Measurements from ENCODE around the gene CCS. TPM values are rescaled to one million over a fixed set of nuclear protein-coding genes. Genes with fewer than 3 reads are reported as not detected.

The CCS gene
- total and polyA plus RNA-seq, 2 of the 4 experiments (the other 2 are of a cell fraction), result 20.1 to 53.0 TPM

DNA sequence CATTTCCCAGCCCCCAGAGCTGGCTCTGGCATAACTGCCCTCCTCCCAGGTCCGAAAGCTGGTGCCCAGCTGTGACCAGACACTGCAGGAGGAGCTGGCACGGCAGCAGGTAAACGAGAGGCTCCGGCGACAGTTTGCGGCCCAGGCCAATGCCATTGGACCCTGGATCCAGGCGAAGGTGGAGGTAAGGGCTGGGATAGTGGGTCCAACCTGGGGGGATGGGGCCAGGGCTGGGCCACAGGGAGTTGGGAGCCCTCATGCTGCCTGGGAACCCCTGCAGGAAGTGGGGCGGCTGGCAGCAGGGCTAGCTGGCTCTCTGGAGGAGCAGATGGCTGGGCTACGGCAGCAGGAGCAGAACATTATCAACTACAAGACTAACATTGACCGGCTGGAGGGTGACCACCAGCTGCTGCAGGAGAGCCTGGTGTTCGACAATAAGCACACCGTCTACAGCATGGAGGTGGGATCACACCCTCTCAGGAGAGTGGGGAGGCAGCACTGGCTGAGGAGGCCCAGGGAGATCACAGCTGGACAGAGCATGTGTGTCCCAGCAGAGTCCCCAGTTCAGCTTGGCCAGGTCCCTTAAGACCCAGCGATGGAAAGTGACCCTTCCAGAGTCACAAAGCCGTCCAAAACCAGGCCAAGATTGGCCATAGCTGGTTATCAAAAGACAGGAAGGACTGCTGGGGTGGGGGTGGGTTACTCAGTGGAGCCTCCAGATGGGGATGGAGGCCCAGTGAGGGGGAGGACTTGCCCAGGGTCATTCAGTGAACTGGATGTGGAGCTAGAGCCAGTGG lies 31.6 kb upstream of the CCS start:
- H3K4ac ChIP-seq (ENCODE audit: low read depth, low read length), result no peak overlapping the region
- H2BK20ac ChIP-seq (ENCODE audit: low read depth, low read length), result no peak overlapping the region
- H2AK5ac ChIP-seq (ENCODE audit: low read depth, low read length), result no peak overlapping the region
- H3K79me1 ChIP-seq (ENCODE audit: low read depth in 1 of 2, low read length in 2 of 2), result no peaks in the 10 kb centered on the region
- no peak overlapping the region for H3K9ac ChIP-seq (ENCODE audit: low read depth, low read length)
- 64% methylated on average over 3 of the region's 14 CpGs; no CpG with 5 or more reads in 1 of the 2 experiments for WGBS, 2 experiments (ENCODE audit: extremely low coverage in 2 of 2, insufficient read length in 1 of 2)
- BruUV-seq (replicated peaks), result no TSS peak
- no peak overlapping the region for H2BK5ac ChIP-seq (ENCODE audit: low read depth, low read length, poor library complexity, severe bottlenecking)
- no peak overlapping the region for H3K56ac ChIP-seq (ENCODE audit: extremely low read depth, insufficient read depth, low read length)
- no peak overlapping the region for H4K5ac ChIP-seq (ENCODE audit: low read depth, low read length)
- H3K4me3 ChIP-seq (ENCODE audit: insufficient read depth, low read depth, low read length), result no peak overlapping the region
- no peak for DNase-seq
- no peak for ATAC-seq (ENCODE audit: low read depth)
- H4K8ac ChIP-seq (ENCODE audit: low read depth in 2 of 2, low read length in 2 of 2), result no peak overlapping the region
- H4K20me1 ChIP-seq (ENCODE audit: insufficient read depth, low read length), result no peaks in the 10 kb centered on the region
- H3K18ac ChIP-seq (ENCODE audit: low read depth, low read length), result no peak overlapping the region
- peaks cover 3% of the 10 kb centered on the region; the same call in 1 of the 2 replicates for H3K36me3 ChIP-seq (ENCODE audit: control insufficient read depth, insufficient read depth, low read length)
- no peak overlapping the region for H3K27ac ChIP-seq (ENCODE audit: insufficient read depth, low read length)
- ChIA-PET CTCF (no interaction called here), POLR2A (ENCODE audit: unreplicated experiment) (no interaction called here)
- no peak overlapping the region for H3K4me2 ChIP-seq (ENCODE audit: low read depth, low read length)
- no peak overlapping the region for H2BK15ac ChIP-seq (ENCODE audit: low read depth, low read length)
- dilution Hi-C loops (cut with HindIII; ENCODE audit: low sequenced_read_pairs, unreplicated experiment) (no loop called here), intact Hi-C loops (cut with micrococcal nuclease) (no loop called here), in situ Hi-C loops (cut with MboI; ENCODE audit: low sequenced_read_pairs) (no loop called here)
- peaks cover 22% of the 10 kb centered on the region for H3K27me3 ChIP-seq (ENCODE audit: control insufficient read depth, insufficient read depth, low read length)
- H3K23ac ChIP-seq (ENCODE audit: low read depth, low read length), result no peak overlapping the region
- no peak overlapping the region for H4K91ac ChIP-seq (ENCODE audit: insufficient read depth, low read depth, low read length)
- no peak for TF ChIP-seq RAD21 (IDR thresholded peaks at IDR 0.05; ENCODE audit: low read length)
- no peak for TF ChIP-seq SMC3 (IDR thresholded peaks at IDR 0.05; ENCODE audit: low read depth, low read length)
- TF ChIP-seq MAZ (IDR thresholded peaks at IDR 0.05; ENCODE audit: borderline replicate concordance, low read depth, low read length), result no peak
- TF ChIP-seq MXI1 (IDR thresholded peaks at IDR 0.05; ENCODE audit: borderline replicate concordance, low read depth, low read length), result no peak
- TF ChIP-seq, protein P1, sequence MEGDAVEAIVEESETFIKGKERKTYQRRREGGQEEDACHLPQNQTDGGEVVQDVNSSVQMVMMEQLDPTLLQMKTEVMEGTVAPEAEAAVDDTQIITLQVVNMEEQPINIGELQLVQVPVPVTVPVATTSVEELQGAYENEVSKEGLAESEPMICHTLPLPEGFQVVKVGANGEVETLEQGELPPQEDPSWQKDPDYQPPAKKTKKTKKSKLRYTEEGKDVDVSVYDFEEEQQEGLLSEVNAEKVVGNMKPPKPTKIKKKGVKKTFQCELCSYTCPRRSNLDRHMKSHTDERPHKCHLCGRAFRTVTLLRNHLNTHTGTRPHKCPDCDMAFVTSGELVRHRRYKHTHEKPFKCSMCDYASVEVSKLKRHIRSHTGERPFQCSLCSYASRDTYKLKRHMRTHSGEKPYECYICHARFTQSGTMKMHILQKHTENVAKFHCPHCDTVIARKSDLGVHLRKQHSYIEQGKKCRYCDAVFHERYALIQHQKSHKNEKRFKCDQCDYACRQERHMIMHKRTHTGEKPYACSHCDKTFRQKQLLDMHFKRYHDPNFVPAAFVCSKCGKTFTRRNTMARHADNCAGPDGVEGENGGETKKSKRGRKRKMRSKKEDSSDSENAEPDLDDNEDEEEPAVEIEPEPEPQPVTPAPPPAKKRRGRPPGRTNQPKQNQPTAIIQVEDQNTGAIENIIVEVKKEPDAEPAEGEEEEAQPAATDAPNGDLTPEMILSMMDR (conservative IDR thresholded peaks at IDR 0.05; ENCODE audit: low read depth, low read length), result no peak
- no peak for TF ChIP-seq RFX5 (IDR thresholded peaks at IDR 0.05; ENCODE audit: low read depth, low read length)
- no peak for TF ChIP-seq FOS (IDR thresholded peaks at IDR 0.05; ENCODE audit: low read depth, low read length)
- no peak overlapping the region for H2AFZ ChIP-seq (replicated peaks; ENCODE audit: low read length, poor library complexity)
- H2BK120ac ChIP-seq (ENCODE audit: low read depth, low read length), result no peak overlapping the region
- no peak overlapping the region for H3K14ac ChIP-seq (replicated peaks; ENCODE audit: low read depth, low read length)
- H3K4me1 ChIP-seq (ENCODE audit: control insufficient read depth, insufficient read depth, low read length), result peaks cover 2% of the 10 kb centered on the region; the same call in 1 of the 2 replicates
- no peak overlapping the region for H2AK9ac ChIP-seq (replicated peaks; ENCODE audit: low read depth, low read length, poor library complexity)
- H3K9me1 ChIP-seq (ENCODE audit: insufficient read depth, low read length), result peaks cover 4% of the 10 kb centered on the region; the same call in 1 of the 2 replicates
- no peaks in the 10 kb centered on the region for H3K9me3 ChIP-seq (ENCODE audit: control insufficient read depth, insufficient read depth, low read length)

All from IMR-90 (cell line).